NCI-H1436 (cell line): ENCODE results near the gene LRRC10B.
A peak's percentile ranks its signal among the peaks of the same experiment; 100 is the strongest.
"Not testable (repeated sequence)": the region's sequence is repeated elsewhere in the genome, so short reads cannot be mapped to it uniquely, and the experiment has no call there.

Experiments used
- DNase-seq: peaks from one replicate; lab custom pipeline; 2025; lab: John Stamatoyannopoulos, UW

The LRRC10B gene

GRCh38 chr11:61507962-61508861 lies at the start of gene LRRC10B:
LRRC10B (plus strand) TSS chr11:61508749; CDS start chr11:61508999, 250 bp downstream.
- peak; percentile 85 for DNase-seq

- DNase-seq, result no peak
These were observed 48.1 kb upstream of the LRRC10B start for GRCh38 chr11:61460474-61460881.

GRCh38 chr11:61460986-61461385 lies 47.6 kb upstream of the LRRC10B start:
- DNase-seq, result no peak

GRCh38 chr11:61467602-61468001 lies 40.9 kb upstream of the LRRC10B start:
- not testable (repeated sequence) for DNase-seq

GRCh38 chr11:61468002-61468401 lies 40.5 kb upstream of the LRRC10B start:
- no peak for DNase-seq

GRCh38 chr11:61472282-61472681 lies 36.3 kb upstream of the LRRC10B start:
- no peak for DNase-seq

- no peak for DNase-seq
These were observed 35.7 kb upstream of the LRRC10B start for GRCh38 chr11:61472868-61473267.

- DNase-seq, result no peak
These were observed 35.1 kb upstream of the LRRC10B start for GRCh38 chr11:61473370-61474012.

- DNase-seq, result no peak
These were observed 34.4 kb upstream of the LRRC10B start for GRCh38 chr11:61474013-61474643.

- no peak for DNase-seq
These were observed 33.1 kb upstream of the LRRC10B start for GRCh38 chr11:61475433-61475832.

- no peak for DNase-seq
These were observed 32.2 kb upstream of the LRRC10B start for GRCh38 chr11:61476371-61476770.

GRCh38 chr11:61477126-61477525 lies 31.4 kb upstream of the LRRC10B start:
- DNase-seq, result no peak

GRCh38 chr11:61477727-61478148 lies 30.8 kb upstream of the LRRC10B start:
- no peak for DNase-seq

- not testable (repeated sequence) for DNase-seq
These were observed 29.0 kb upstream of the LRRC10B start for GRCh38 chr11:61479360-61480058.

GRCh38 chr11:61480261-61480993 lies 28.1 kb upstream of the LRRC10B start:
- no peak for DNase-seq

GRCh38 chr11:61480994-61481335 lies 27.6 kb upstream of the LRRC10B start:
- peak; percentile 23 for DNase-seq

GRCh38 chr11:61481806-61482205 lies 26.7 kb upstream of the LRRC10B start:
- DNase-seq, result no peak

- no peak for DNase-seq
These were observed 26.0 kb upstream of the LRRC10B start for GRCh38 chr11:61482513-61482912.

- DNase-seq, result no peak
These were observed 24.0 kb upstream of the LRRC10B start for GRCh38 chr11:61484541-61484940.

- no peak for DNase-seq
These were observed 23.5 kb upstream of the LRRC10B start for GRCh38 chr11:61485080-61485479.

- no peak for DNase-seq
These were observed 22.4 kb upstream of the LRRC10B start for GRCh38 chr11:61486011-61486620.
